ENCODE results near the gene BIRC3.

DNA sequence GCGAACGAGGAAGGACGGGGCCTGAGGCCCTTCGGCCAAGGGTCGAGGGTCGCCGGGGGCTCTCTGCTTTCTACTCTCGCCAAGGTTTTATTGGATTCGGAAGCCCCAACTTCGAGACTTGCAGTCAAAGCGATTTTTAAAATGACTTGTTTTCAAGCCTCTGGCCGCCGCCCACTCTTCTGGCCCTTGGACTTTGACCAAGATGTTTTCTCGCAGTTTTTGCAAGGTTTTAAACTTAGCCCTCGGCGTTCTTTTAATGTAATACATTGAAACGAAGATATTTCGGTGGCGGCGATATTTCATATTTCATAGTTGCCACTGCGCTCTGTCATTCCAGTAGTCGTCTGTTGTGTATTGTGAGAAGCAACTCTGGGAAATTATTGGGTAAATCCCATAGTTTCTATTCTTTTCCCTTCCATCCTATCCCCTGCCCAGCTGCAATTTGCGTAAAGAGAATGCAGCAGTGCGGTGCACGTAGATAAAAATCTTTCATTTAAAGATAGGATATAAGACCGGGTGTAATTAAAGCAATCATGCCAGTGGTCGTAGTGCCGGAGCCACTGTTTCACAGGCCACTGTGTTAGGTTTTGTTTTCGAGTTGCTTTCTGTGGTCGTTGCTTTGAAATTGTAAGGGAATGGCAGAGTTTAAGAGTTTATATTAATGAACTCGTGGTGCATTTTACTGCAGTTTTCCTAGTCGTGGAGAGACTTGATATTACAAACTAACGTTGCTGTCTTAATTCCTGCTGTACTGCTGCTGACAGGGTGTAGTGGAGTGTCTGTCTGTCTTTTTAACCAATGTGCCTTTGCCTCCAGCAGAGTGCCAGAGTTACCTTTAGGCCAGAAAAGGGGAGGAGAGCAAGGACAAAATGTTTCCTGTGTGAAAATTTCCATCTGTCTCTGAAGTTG is 30.4 kb downstream of the BIRC3 start:
- peak in 1 of 4 donors; percentile 21 for TF ChIP-seq POLR2A (IDR thresholded peaks at IDR 0.05)
- TF ChIP-seq, protein P1, sequence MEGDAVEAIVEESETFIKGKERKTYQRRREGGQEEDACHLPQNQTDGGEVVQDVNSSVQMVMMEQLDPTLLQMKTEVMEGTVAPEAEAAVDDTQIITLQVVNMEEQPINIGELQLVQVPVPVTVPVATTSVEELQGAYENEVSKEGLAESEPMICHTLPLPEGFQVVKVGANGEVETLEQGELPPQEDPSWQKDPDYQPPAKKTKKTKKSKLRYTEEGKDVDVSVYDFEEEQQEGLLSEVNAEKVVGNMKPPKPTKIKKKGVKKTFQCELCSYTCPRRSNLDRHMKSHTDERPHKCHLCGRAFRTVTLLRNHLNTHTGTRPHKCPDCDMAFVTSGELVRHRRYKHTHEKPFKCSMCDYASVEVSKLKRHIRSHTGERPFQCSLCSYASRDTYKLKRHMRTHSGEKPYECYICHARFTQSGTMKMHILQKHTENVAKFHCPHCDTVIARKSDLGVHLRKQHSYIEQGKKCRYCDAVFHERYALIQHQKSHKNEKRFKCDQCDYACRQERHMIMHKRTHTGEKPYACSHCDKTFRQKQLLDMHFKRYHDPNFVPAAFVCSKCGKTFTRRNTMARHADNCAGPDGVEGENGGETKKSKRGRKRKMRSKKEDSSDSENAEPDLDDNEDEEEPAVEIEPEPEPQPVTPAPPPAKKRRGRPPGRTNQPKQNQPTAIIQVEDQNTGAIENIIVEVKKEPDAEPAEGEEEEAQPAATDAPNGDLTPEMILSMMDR (IDR thresholded peaks at IDR 0.05), result peak in 1 of 6 experiments; percentile 10

All from esophagus squamous epithelium (tissue), 4 donors.